Retina (tissue), 1 donor: ENCODE measurements around the gene ASB4.
"Not testable (repeated sequence)": the region's sequence is repeated elsewhere in the genome, so short reads cannot be mapped to it uniquely, and the experiment has no call there.

Source experiments
- DNase-seq: peaks from one replicate; pipeline ENCODE4 v3.0.0-alpha.2; 2016

The ASB4 gene

GRCh38 chr7:95527776-95528250, 42.1 kb downstream of the ASB4 start:
- DNase-seq = no peak

- no peak for DNase-seq
Measured at GRCh38 chr7:95529701-95530100, 44.0 kb downstream of the ASB4 start.

GRCh38 chr7:95530881-95531280, 45.1 kb downstream of the ASB4 start:
- DNase-seq = no peak

GRCh38 chr7:95531605-95532219, 46.0 kb downstream of the ASB4 start:
- no peak for DNase-seq

GRCh38 chr7:95534796-95535195, 49.1 kb downstream of the ASB4 start:
- no peak for DNase-seq

GRCh38 chr7:95535662-95536061, 49.9 kb downstream of the ASB4 start:
- no peak for DNase-seq

- no peak for DNase-seq
Measured at GRCh38 chr7:95536656-95537311, 51.0 kb downstream of the ASB4 start.

- peak; percentile 14 for DNase-seq
Measured at GRCh38 chr7:95537468-95537867, 51.7 kb downstream of the ASB4 start.

- no peak for DNase-seq
Measured at GRCh38 chr7:95539426-95539825, 53.7 kb downstream of the ASB4 start.

GRCh38 chr7:95540366-95540765, 54.6 kb downstream of the ASB4 start:
- DNase-seq = no peak

GRCh38 chr7:95543312-95543711, 57.6 kb downstream of the ASB4 start:
- DNase-seq = no peak

- DNase-seq = no peak
Measured at GRCh38 chr7:95544171-95544570, 58.4 kb downstream of the ASB4 start.

- peak; percentile 10 for DNase-seq
Measured at GRCh38 chr7:95545007-95545615, 59.4 kb downstream of the ASB4 start.

- DNase-seq = no peak
Measured at GRCh38 chr7:95545673-95546072, 59.9 kb downstream of the ASB4 start.

- no peak for DNase-seq
Measured at GRCh38 chr7:95546647-95547046, 60.9 kb downstream of the ASB4 start.

GRCh38 chr7:95547361-95548348, 61.9 kb downstream of the ASB4 start:
- no peak for DNase-seq

GRCh38 chr7:95549818-95550529, 64.2 kb downstream of the ASB4 start:
- DNase-seq = no peak

GRCh38 chr7:95550546-95550945, 64.8 kb downstream of the ASB4 start:
- DNase-seq = no peak

- DNase-seq = not testable (repeated sequence)
Measured at GRCh38 chr7:95552010-95552926, 66.5 kb downstream of the ASB4 start.

GRCh38 chr7:95553939-95554338, 68.2 kb downstream of the ASB4 start:
- DNase-seq = no peak

- DNase-seq = no peak
Measured at GRCh38 chr7:95556777-95557176, 71.0 kb downstream of the ASB4 start.
